Progenitor cell of endocrine pancreas (in vitro differentiated cells): Measurements from ENCODE around the gene CTPS1. TPM values are rescaled to one million over a fixed set of nuclear protein-coding genes. Genes with fewer than 3 reads are reported as not detected.

Source experiments
- DNase-seq: peaks from one replicate; pipeline ENCODE4 v3.0.0; 2021; ENCODE audit warnings: low spot score; ENCODE audit not compliant: unreplicated experiment
- H3K27ac Mint-ChIP-seq: 2 replicates; pipeline ENCODE4 v1.8.0; 2021; ENCODE audit warnings: mild to moderate bottlenecking, moderate library complexity, mixed read lengths
- H3K27me3 Mint-ChIP-seq: 2 replicates; pipeline ENCODE4 v1.8.0; 2021; ENCODE audit warnings: mixed read lengths
- H3K36me3 Mint-ChIP-seq: 2 replicates; pipeline ENCODE4 v1.8.0; 2022; ENCODE audit warnings: mixed read lengths; ENCODE audit not compliant: insufficient read depth
- H3K4me1 Mint-ChIP-seq: 2 replicates; pipeline ENCODE4 v1.8.0; 2021; ENCODE audit warnings: low read depth, mixed read lengths
- H3K4me3 Mint-ChIP-seq: 2 replicates; pipeline ENCODE4 v1.8.0; 2021; ENCODE audit warnings: low read depth, mild to moderate bottlenecking, moderate library complexity, mixed read lengths
- H3K9me3 Mint-ChIP-seq: 2 replicates; pipeline ENCODE4 v1.8.0; 2021; ENCODE audit warnings: low read depth, mixed read lengths
- CTCF ChIP-seq: fragments of 200-600 bp; sonication (generic); IDR thresholded peaks from one replicate; pipeline ENCODE4 v1.5.0; 2021; ENCODE audit warnings: antibody characterized with exemption, mild to moderate bottlenecking; ENCODE audit not compliant: unreplicated experiment
- total RNA-seq: library from RNA; stranded (reverse); gene quantifications from 2 replicates; pipeline ENCODE4 v1.2.1, GENCODE V29; 2021

CTPS1 gene
- total RNA-seq, 1 donor from 2014 or later, result 37.6 TPM

- DNase-seq, result no peak
- TF ChIP-seq CTCF, result no peak
- peaks cover 3% of the 10 kb centered on the region for H3K4me1 Mint-ChIP-seq
- no peak overlapping the region for H3K4me3 Mint-ChIP-seq
- H3K27me3 Mint-ChIP-seq, result peaks cover 11% of the 10 kb centered on the region
- no peak overlapping the region for H3K27ac Mint-ChIP-seq
- H3K9me3 Mint-ChIP-seq, result no peaks in the 10 kb centered on the region
- H3K36me3 Mint-ChIP-seq, result no peaks in the 10 kb centered on the region
These were observed 24.9 kb upstream of the CTPS1 start for GRCh38 chr1:40954626-40955025.

- no peaks in the 10 kb centered on the region for H3K36me3 Mint-ChIP-seq
- no peak for DNase-seq
- H3K27ac Mint-ChIP-seq, result no peak overlapping the region
- no peak for TF ChIP-seq CTCF
- peaks cover 11% of the 10 kb centered on the region for H3K27me3 Mint-ChIP-seq
- H3K9me3 Mint-ChIP-seq, result no peaks in the 10 kb centered on the region
- no peak overlapping the region for H3K4me3 Mint-ChIP-seq
- peaks cover 3% of the 10 kb centered on the region for H3K4me1 Mint-ChIP-seq
These were observed 24.2 kb upstream of the CTPS1 start for GRCh38 chr1:40955266-40955665.

- no peak for TF ChIP-seq CTCF
- no peak for DNase-seq
- no peaks in the 10 kb centered on the region for H3K9me3 Mint-ChIP-seq
- no peak overlapping the region for H3K27ac Mint-ChIP-seq
- no peak overlapping the region for H3K4me3 Mint-ChIP-seq
- peaks cover 11% of the 10 kb centered on the region for H3K27me3 Mint-ChIP-seq
- H3K4me1 Mint-ChIP-seq, result peaks cover 3% of the 10 kb centered on the region
- no peaks in the 10 kb centered on the region for H3K36me3 Mint-ChIP-seq
These were observed 23.1 kb upstream of the CTPS1 start for GRCh38 chr1:40956407-40956806.

GRCh38 chr1:40958210-40958609, 21.3 kb upstream of the CTPS1 start:
- TF ChIP-seq CTCF, result no peak
- Mint-ChIP-seq H3K9me3 (no peaks in the 10 kb centered on the region), H3K36me3 (no peaks in the 10 kb centered on the region), H3K27ac (no peak overlapping the region), H3K4me3 (no peak overlapping the region), H3K27me3 (peaks cover 8% of the 10 kb centered on the region), H3K4me1 (peaks cover 3% of the 10 kb centered on the region)
- no peak for DNase-seq

GRCh38 chr1:40965531-40965930, 14.0 kb upstream of the CTPS1 start:
- H3K4me1 Mint-ChIP-seq, result no peaks in the 10 kb centered on the region
- no peak for TF ChIP-seq CTCF
- no peak overlapping the region for H3K4me3 Mint-ChIP-seq
- peaks cover 6% of the 10 kb centered on the region for H3K27me3 Mint-ChIP-seq
- H3K9me3 Mint-ChIP-seq, result no peaks in the 10 kb centered on the region
- no peak for DNase-seq
- H3K27ac Mint-ChIP-seq, result no peak overlapping the region
- H3K36me3 Mint-ChIP-seq, result no peaks in the 10 kb centered on the region
